HG03439 (cell line): ENCODE results near the gene GAB3.

Experiments
- ATAC-seq: cut with Tn5 transposase; IDR thresholded peaks from one replicate; pipeline ENCODE4 v1.9.1; 2021; ENCODE audit warnings: mild to moderate bottlenecking, moderate library complexity; ENCODE audit not compliant: unreplicated experiment

Gene GAB3

GRCh38 chrX:154751669-154752271, 893 bp upstream of the GAB3 start:
- ATAC-seq: no peak

GRCh38 chrX:154751203-154751668, 359 bp upstream of the GAB3 start:
- ATAC-seq: no peak

- ATAC-seq: no peak
Measured at GRCh38 chrX:154749856-154750255, 1.0 kb downstream of the GAB3 start.

GRCh38 chrX:154748712-154749339, 2.1 kb downstream of the GAB3 start:
- no peak for ATAC-seq

GRCh38 chrX:154742613-154743012, 8.3 kb downstream of the GAB3 start:
- ATAC-seq: no peak

GRCh38 chrX:154739952-154740465, 10.9 kb downstream of the GAB3 start:
- ATAC-seq: no peak

GRCh38 chrX:154738011-154738738, 12.7 kb downstream of the GAB3 start:
- ATAC-seq: no peak

GRCh38 chrX:154737136-154737535, 13.7 kb downstream of the GAB3 start:
- ATAC-seq: no peak

- ATAC-seq: no peak
Measured at GRCh38 chrX:154735695-154736393, 15.0 kb downstream of the GAB3 start.

- ATAC-seq: no peak
Measured at GRCh38 chrX:154734061-154734781, 16.7 kb downstream of the GAB3 start.

GRCh38 chrX:154733066-154733425, 17.8 kb downstream of the GAB3 start:
- no peak for ATAC-seq

GRCh38 chrX:154732421-154733065, 18.3 kb downstream of the GAB3 start:
- no peak for ATAC-seq

- no peak for ATAC-seq
Measured at GRCh38 chrX:154731881-154732280, 19.0 kb downstream of the GAB3 start.

GRCh38 chrX:154731184-154731583, 19.7 kb downstream of the GAB3 start:
- ATAC-seq: no peak

- no peak for ATAC-seq
Measured at GRCh38 chrX:154730253-154730891, 20.5 kb downstream of the GAB3 start.

- no peak for ATAC-seq
Measured at GRCh38 chrX:154729439-154729838, 21.4 kb downstream of the GAB3 start.

- ATAC-seq: no peak
Measured at GRCh38 chrX:154728431-154729190, 22.3 kb downstream of the GAB3 start.

GRCh38 chrX:154727871-154728270, 23.0 kb downstream of the GAB3 start:
- no peak for ATAC-seq

GRCh38 chrX:154727418-154727817, 23.5 kb downstream of the GAB3 start:
- no peak for ATAC-seq
